ENCODE data around the gene PDE4D. TPM values are rescaled to one million over a fixed set of nuclear protein-coding genes. Genes with fewer than 3 reads are reported as not detected.

The PDE4D gene
- total and polyA plus RNA-seq, 2 of the 4 experiments (the other 2 are of a cell fraction) = 1.4 to 7.9 TPM

GRCh38 chr5:59291941-59292340, 601.6 kb downstream of the PDE4D start:
- no peak overlapping the region for H3K56ac ChIP-seq (ENCODE audit: extremely low read depth, insufficient read depth, low read length)
- no TSS peak for BruUV-seq (replicated peaks)
- H4K5ac ChIP-seq (ENCODE audit: low read depth, low read length) = no peak overlapping the region
- no peak overlapping the region for H4K8ac ChIP-seq (ENCODE audit: low read depth in 2 of 2, low read length in 2 of 2)
- H3K4me3 ChIP-seq (ENCODE audit: insufficient read depth, low read depth, low read length) = no peak overlapping the region
- ATAC-seq (ENCODE audit: low read depth) (no peak), DNase-seq (no peak)
- no peak overlapping the region for H3K4me2 ChIP-seq (ENCODE audit: low read depth, low read length)
- H4K20me1 ChIP-seq (ENCODE audit: insufficient read depth, low read length) = no peaks in the 10 kb centered on the region
- H3K9me1 ChIP-seq (ENCODE audit: insufficient read depth, low read length) = peaks cover 3% of the 10 kb centered on the region; the same call in 1 of the 2 replicates
- ChIA-PET POLR2A (ENCODE audit: unreplicated experiment) (no interaction called here), CTCF (no interaction called here)
- no peaks in the 10 kb centered on the region for H3K36me3 ChIP-seq (ENCODE audit: control insufficient read depth, insufficient read depth, low read length)
- H3K4me1 ChIP-seq (ENCODE audit: control insufficient read depth, insufficient read depth, low read length) = no peaks in the 10 kb centered on the region
- H3K23ac ChIP-seq (ENCODE audit: low read depth, low read length) = no peak overlapping the region
- H3K18ac ChIP-seq (ENCODE audit: low read depth, low read length) = no peak overlapping the region
- H3K9me3 ChIP-seq (ENCODE audit: control insufficient read depth, insufficient read depth, low read length) = no peaks in the 10 kb centered on the region
- H2BK5ac ChIP-seq (ENCODE audit: low read depth, low read length, poor library complexity, severe bottlenecking) = no peak overlapping the region
- no peak overlapping the region for H3K14ac ChIP-seq (replicated peaks; ENCODE audit: low read depth, low read length)
- H4K91ac ChIP-seq (ENCODE audit: insufficient read depth, low read depth, low read length) = no peak overlapping the region
- H3K9ac ChIP-seq (ENCODE audit: low read depth, low read length) = no peak overlapping the region
- H2AFZ ChIP-seq (replicated peaks; ENCODE audit: low read length, poor library complexity) = no peak overlapping the region
- H2BK20ac ChIP-seq (ENCODE audit: low read depth, low read length) = no peak overlapping the region
- no peak overlapping the region for H3K27ac ChIP-seq (ENCODE audit: insufficient read depth, low read length)
- in situ Hi-C loops (cut with MboI; ENCODE audit: low sequenced_read_pairs) = no loop called here
- no peak overlapping the region for H3K4ac ChIP-seq (ENCODE audit: low read depth, low read length)
- dilution Hi-C loops (cut with HindIII; ENCODE audit: low sequenced_read_pairs, unreplicated experiment) = no loop called here
- no peak overlapping the region for H2AK9ac ChIP-seq (replicated peaks; ENCODE audit: low read depth, low read length, poor library complexity)
- no peaks in the 10 kb centered on the region for H3K79me1 ChIP-seq (ENCODE audit: low read depth in 1 of 2, low read length in 2 of 2)
- no peak overlapping the region for H2AK5ac ChIP-seq (ENCODE audit: low read depth, low read length)
- H2BK120ac ChIP-seq (ENCODE audit: low read depth, low read length) = no peak overlapping the region
- H2BK15ac ChIP-seq (ENCODE audit: low read depth, low read length) = no peak overlapping the region
- H3K27me3 ChIP-seq (ENCODE audit: control insufficient read depth, insufficient read depth, low read length) = no peaks in the 10 kb centered on the region
- intact Hi-C loops (cut with micrococcal nuclease) = no loop called here
- TF ChIP-seq SMC3 (IDR thresholded peaks at IDR 0.05; ENCODE audit: low read depth, low read length) = no peak
- TF ChIP-seq MXI1 (IDR thresholded peaks at IDR 0.05; ENCODE audit: borderline replicate concordance, low read depth, low read length) = no peak
- no peak for TF ChIP-seq MAZ (IDR thresholded peaks at IDR 0.05; ENCODE audit: borderline replicate concordance, low read depth, low read length)
- no peak for TF ChIP-seq RAD21 (IDR thresholded peaks at IDR 0.05; ENCODE audit: low read length)
- TF ChIP-seq MAFK (IDR thresholded peaks at IDR 0.05; ENCODE audit: low read depth, low read length) = no peak
- TF ChIP-seq RCOR1 (IDR thresholded peaks at IDR 0.05; ENCODE audit: insufficient replicate concordance, low read length) = no peak
- no peak for TF ChIP-seq FOS (IDR thresholded peaks at IDR 0.05; ENCODE audit: low read depth, low read length)
- no peak for TF ChIP-seq NFE2L2 (IDR thresholded peaks at IDR 0.05; ENCODE audit: low read depth, low read length)
- no peak for TF ChIP-seq BHLHE40 (IDR thresholded peaks at IDR 0.05; ENCODE audit: low read depth, low read length)
- no peak for TF ChIP-seq ELK1 (IDR thresholded peaks at IDR 0.05; ENCODE audit: borderline replicate concordance, low read depth, low read length)
- TF ChIP-seq USF2 (IDR thresholded peaks at IDR 0.05; ENCODE audit: low read depth, low read length) = no peak
- TF ChIP-seq CTCF (conservative IDR thresholded peaks at IDR 0.05; ENCODE audit: low read depth, low read length) = no peak
- no peak for TF ChIP-seq CHD1 (IDR thresholded peaks at IDR 0.05; ENCODE audit: low read depth, low read length)
- no peak for TF ChIP-seq CEBPB (IDR thresholded peaks at IDR 0.05; ENCODE audit: low read depth, low read length)

All from IMR-90 (cell line).